IMR-90 (cell line): ENCODE data around the gene GMPR. TPM values are rescaled to one million over a fixed set of nuclear protein-coding genes. Genes with fewer than 3 reads are reported as not detected.

Experiments
- ATAC-seq: fragments of 200-7000 bp; cut with Tn5 transposase; 2 replicates; pipeline ENCODE4 v1.9.1; 2020; ENCODE audit warnings: low read depth, mild to moderate bottlenecking, moderate library complexity
- BruUV-seq: library from RNA; stranded (reverse); fragments of 400-500 nt; replicated peaks from 2 replicates; lab custom pipeline; 2021; lab: Mats Ljungman, UMichigan
- CTCF ChIA-PET: fragments of 300-600 bp; formaldehyde crosslinking; extraction: SDS; loops from one replicate; lab custom pipeline; 2021; ENCODE audit warnings: antibody characterized with exemption; lab: Yijun Ruan, JAX
- POLR2A ChIA-PET: fragments of 300-600 bp; sonication (Branson Sonifier 250); formaldehyde crosslinking; loops from one replicate; lab custom pipeline; 2022; ENCODE audit warnings: antibody characterized with exemption; ENCODE audit not compliant: unreplicated experiment; lab: Charles Lee
- DNase-seq: peaks from one replicate; pipeline ENCODE4 v3.0.0; 2013
- H2AFZ ChIP-seq: replicated peaks from 2 replicates; pipeline ENCODE3; 2013; ENCODE audit warnings: low read length, mild to moderate bottlenecking; ENCODE audit not compliant: poor library complexity
- H2AK5ac ChIP-seq: 2 replicates; pipeline ENCODE4 v1.6.1; 2013; ENCODE audit warnings: low read depth, low read length, inconsistent platforms
- H2AK9ac ChIP-seq: replicated peaks from 2 replicates; pipeline ENCODE3; 2013; ENCODE audit warnings: mild to moderate bottlenecking, low read depth, low read length, moderate library complexity; ENCODE audit not compliant: poor library complexity
- H2BK120ac ChIP-seq: 2 replicates; pipeline ENCODE4 v1.6.1; 2013; ENCODE audit warnings: low read depth, low read length, inconsistent platforms
- H2BK15ac ChIP-seq: 3 replicates; pipeline ENCODE4 v1.6.1; 2013; ENCODE audit warnings: low read depth, low read length, inconsistent platforms
- H2BK20ac ChIP-seq: 2 replicates; pipeline ENCODE4 v1.6.1; 2013; ENCODE audit warnings: low read depth, mild to moderate bottlenecking, inconsistent platforms, low read length, moderate library complexity
- H2BK5ac ChIP-seq: 2 replicates; pipeline ENCODE4 v1.6.1; 2013; ENCODE audit warnings: mild to moderate bottlenecking, low read depth, low read length, inconsistent platforms; ENCODE audit not compliant: poor library complexity, severe bottlenecking
- H3K14ac ChIP-seq: replicated peaks from 2 replicates; pipeline ENCODE4 v1.6.1; 2013; ENCODE audit warnings: low read depth, low read length, inconsistent platforms
- H3K18ac ChIP-seq: 2 replicates; pipeline ENCODE4 v1.6.1; 2013; ENCODE audit warnings: low read depth, low read length, control low read depth
- H3K23ac ChIP-seq: 2 replicates; pipeline ENCODE4 v1.6.1; 2013; ENCODE audit warnings: low read depth, low read length, inconsistent platforms
- H3K27ac ChIP-seq: 2 replicates; pipeline ENCODE4 v1.5.1; 2013; ENCODE audit warnings: mild to moderate bottlenecking, control low read depth, low read length; ENCODE audit not compliant: insufficient read depth
- H3K27me3 ChIP-seq: 2 replicates; pipeline ENCODE4 v1.6.1; 2013; ENCODE audit warnings: low read length; ENCODE audit not compliant: control insufficient read depth, insufficient read depth
- H3K36me3 ChIP-seq: 2 replicates; pipeline ENCODE4 v1.6.1; 2013; ENCODE audit warnings: low read length, mixed read lengths; ENCODE audit not compliant: control insufficient read depth, insufficient read depth
- H3K4ac ChIP-seq: 2 replicates; pipeline ENCODE4 v1.6.1; 2013; ENCODE audit warnings: low read depth, low read length, inconsistent platforms
- H3K4me1 ChIP-seq: 2 replicates; pipeline ENCODE4 v1.6.1; 2013; ENCODE audit warnings: low read length, mixed read lengths; ENCODE audit not compliant: control insufficient read depth, insufficient read depth
- H3K4me2 ChIP-seq: 2 replicates; pipeline ENCODE4 v1.6.1; 2013; ENCODE audit warnings: low read depth, mild to moderate bottlenecking, control low read depth, low read length, moderate library complexity
- H3K4me3 ChIP-seq: 2 replicates; pipeline ENCODE4 v1.5.1; 2013; ENCODE audit warnings: low read depth, mild to moderate bottlenecking, control low read depth, low read length, moderate library complexity; ENCODE audit not compliant: insufficient read depth
- H3K56ac ChIP-seq: 2 replicates; pipeline ENCODE4 v1.6.1; 2013; ENCODE audit warnings: low read length, inconsistent platforms; ENCODE audit not compliant: insufficient read depth; ENCODE audit errors: extremely low read depth
- H3K79me1 ChIP-seq, 2 experiments: 2 replicates each; pipeline ENCODE4 v1.6.1; 2013; ENCODE audit warnings: low read length in 2 of 2, inconsistent platforms in 1 of 2, low read depth in 1 of 2
- H3K9ac ChIP-seq: 2 replicates; pipeline ENCODE4 v1.6.1; 2013; ENCODE audit warnings: low read depth, low read length, control low read depth
- H3K9me1 ChIP-seq: 2 replicates; pipeline ENCODE4 v1.6.1; 2013; ENCODE audit warnings: low read length, inconsistent platforms; ENCODE audit not compliant: insufficient read depth
- H3K9me3 ChIP-seq: 2 replicates; pipeline ENCODE4 v1.6.1; 2013; ENCODE audit warnings: low read length; ENCODE audit not compliant: control insufficient read depth, insufficient read depth
- H4K20me1 ChIP-seq: 2 replicates; pipeline ENCODE4 v1.6.1; 2013; ENCODE audit warnings: low read length, inconsistent platforms; ENCODE audit not compliant: insufficient read depth
- H4K5ac ChIP-seq: 2 replicates; pipeline ENCODE4 v1.6.1; 2013; ENCODE audit warnings: mild to moderate bottlenecking, low read depth, low read length, control low read depth
- H4K8ac ChIP-seq, 2 experiments: 2 replicates each; pipeline ENCODE4 v1.6.1; 2013; ENCODE audit warnings: low read depth in 2 of 2, low read length in 2 of 2, control low read depth in 1 of 2, inconsistent platforms in 1 of 2
- H4K91ac ChIP-seq: 2 replicates; pipeline ENCODE4 v1.6.1; 2013; ENCODE audit warnings: low read depth, low read length, inconsistent platforms; ENCODE audit not compliant: insufficient read depth
- MAZ ChIP-seq: IDR thresholded peaks from 2 replicates; pipeline ENCODE4 v1.6.1; 2012; ENCODE audit warnings: low read depth, mild to moderate bottlenecking, low read length, improper control_type of control experiment, moderate library complexity, borderline replicate concordance
- RAD21 ChIP-seq: IDR thresholded peaks from 2 replicates; pipeline ENCODE4 v1.6.1; 2012; ENCODE audit warnings: low read length, improper control_type of control experiment
- WGBS, 2 experiments: methylation state at CpG; one replicate each; pipeline versions ENCODE4 v1.1.5 to v1.1.7; 2013; ENCODE audit warnings: missing lambda C conversion rate in 2 of 2; ENCODE audit not compliant: insufficient read length in 1 of 2; ENCODE audit errors: extremely low coverage in 2 of 2; 5-methylcytosine and 5-hydroxymethylcytosine counted together
- dilution Hi-C: fragments of 300-500 bp; cut with HindIII; formaldehyde crosslinking; loops from one replicate; pipeline ENCODE4 v1.14.3; 2018; ENCODE audit warnings: low sequenced_read_pairs; ENCODE audit not compliant: unreplicated experiment
- in situ Hi-C: fragments of 300-500 bp; cut with MboI; formaldehyde crosslinking; loops from 3 replicates; pipeline ENCODE4 v1.14.3; 2019; ENCODE audit warnings: low sequenced_read_pairs, inconsistent platforms, mixed read lengths
- intact Hi-C: fragments of 100-400 bp; cut with micrococcal nuclease; formaldehyde crosslinking; loops from 2 replicates; pipeline ENCODE4 v1.10.0; 2022
- polyA plus RNA-seq, 3 experiments: library from polyadenylated mRNA; depleted of rRNA; stranded (reverse); fragments of >200 nt; gene quantifications; 2 replicates each; pipeline ENCODE4 v1.2.3, GENCODE V29; 2012; ENCODE audit warnings: low replicate concordance in 1 of 3
- total RNA-seq: library from RNA; depleted of rRNA; stranded (reverse); fragments of >200 nt; gene quantifications from 2 replicates; pipeline ENCODE4 v1.2.3, GENCODE V29; 2012

Gene GMPR
- total and polyA plus RNA-seq, 2 of the 4 experiments (the other 2 are of a cell fraction) = 6.3 to 8.6 TPM

DNA sequence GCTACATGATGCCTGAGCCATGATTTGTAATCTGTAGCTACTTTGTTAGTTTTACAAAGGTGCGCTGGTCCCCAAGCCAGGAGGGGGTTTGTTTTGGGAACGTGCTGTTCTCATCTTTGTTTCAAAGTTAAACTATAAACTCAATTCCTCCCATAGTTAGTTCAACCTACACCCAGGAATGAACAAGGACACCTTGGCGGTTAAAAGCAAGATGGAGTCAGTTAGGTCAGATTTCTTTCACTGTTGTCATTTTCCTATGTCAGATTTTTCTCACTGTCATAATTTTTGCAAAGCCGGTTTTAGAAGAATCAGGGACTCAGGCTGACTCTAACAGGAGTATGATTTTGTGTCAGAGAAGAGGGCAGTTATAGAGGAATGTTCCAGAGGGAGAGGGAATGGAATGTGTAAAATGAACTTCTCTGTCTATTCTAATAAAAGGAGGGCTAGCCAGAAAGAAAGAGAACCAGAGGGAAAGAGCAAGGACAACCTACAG lies 2.3 kb upstream of the GMPR start:
- Histone ChIP-seq H3K9me3 (no peaks in the 10 kb centered on the region), H3K23ac (0 out of 2 replicates have a peak overlapping the region, but pooled peaks have one; percentile 66), H3K27me3 (peaks cover under 1% of the 10 kb centered on the region; the same call in 1 of the 2 replicates), H3K4me2 (peak overlapping the region; percentile 89), H2BK120ac (peak overlapping the region; percentile 89), H3K4ac (peak overlapping the region; percentile 35), H3K4me3 (no peak overlapping the region), H3K36me3 (no peaks in the 10 kb centered on the region), H3K9me1 (no peaks in the 10 kb centered on the region), H4K8ac (no peak overlapping the region), H2AK5ac (peak overlapping the region; percentile 61; the same call in 1 of the 2 replicates), H2AK9ac (peak overlapping the region; percentile 51), H4K20me1 (no peaks in the 10 kb centered on the region), H3K79me1 (no peaks in the 10 kb centered on the region), H4K91ac (no peak overlapping the region), H2AFZ (no peak overlapping the region), H2BK15ac (peak overlapping the region; percentile 68; the same call in 1 of the 3 replicates), H3K18ac (no peak overlapping the region), H3K56ac (no peak overlapping the region), H2BK5ac (peak overlapping the region; percentile 69), H4K5ac (no peak overlapping the region), H2BK20ac (peak overlapping the region; percentile 64), H3K27ac (peak overlapping the region; percentile 27; the same call in 1 of the 2 replicates), H3K4me1 (peaks cover 6% of the 10 kb centered on the region; the same call in 1 of the 2 replicates), H3K14ac (no peak overlapping the region; the same call in 1 of the 2 replicates), H3K9ac (no peak overlapping the region)
- in situ Hi-C loops = no loop called here
- dilution Hi-C loops = no loop called here
- CTCF ChIA-PET = no interaction called here
- BruUV-seq = no TSS peak
- DNase-seq (no peak), ATAC-seq (peak; percentile 11)
- POLR2A ChIA-PET = no interaction called here
- WGBS, 2 experiments = no CpG with 5 or more reads among the region's 4 CpGs
- intact Hi-C loops = no loop called here
- TF ChIP-seq RAD21 = no peak
- TF ChIP-seq MAZ = no peak
